HepG2 (cell line): Measurements from ENCODE around the gene TULP3. TPM values are rescaled to one million over a fixed set of nuclear protein-coding genes. Genes with fewer than 3 reads are reported as not detected.
A peak's percentile ranks its signal among the peaks of the same experiment; 100 is the strongest.

Experiments used
- ARID4A ChIP-seq: sonication (generic); formaldehyde crosslinking; IDR thresholded peaks from 2 replicates; pipeline ENCODE4 v1.5.0; 2020; ENCODE audit warnings: mild to moderate bottlenecking, missing genetic modification reagents, borderline replicate concordance
- EEA1 ChIP-seq: sonication (generic); formaldehyde crosslinking; IDR thresholded peaks from 2 replicates; pipeline ENCODE4 v1.5.1; 2020; ENCODE audit warnings: mild to moderate bottlenecking, missing genetic modification reagents, borderline replicate concordance
- HNF4A ChIP-seq: sonication (generic); formaldehyde crosslinking; IDR thresholded peaks from 2 replicates; pipeline ENCODE4 v1.4.0; 2020; ENCODE audit warnings: missing genetic modification reagents
- LCORL ChIP-seq, 2 experiments: fragments of 450-650 bp in 1 of 2; sonication (generic) in 1 of 2; formaldehyde crosslinking in 1 of 2; IDR thresholded peaks; 2 replicates each; pipeline versions ENCODE4 v1.5.0 to v1.6.1; 2017 to 2020; ENCODE audit warnings: antibody characterized with exemption in 1 of 2, missing genetic modification reagents in 1 of 2
- MTA3 ChIP-seq: sonication (generic); formaldehyde crosslinking; IDR thresholded peaks from 2 replicates; pipeline ENCODE4 v1.4.0; 2020; ENCODE audit warnings: missing genetic modification reagents
- PRPF4 ChIP-seq: fragments of 200-400 bp; formaldehyde crosslinking; IDR thresholded peaks from 2 replicates; pipeline ENCODE4 v1.6.1; 2016; ENCODE audit warnings: low read length, low read depth; ENCODE audit not compliant: poor library complexity, severe bottlenecking
- RCOR2 ChIP-seq: IDR thresholded peaks from 2 replicates; pipeline ENCODE4 v1.6.1; 2016; ENCODE audit warnings: missing biosample characterization, missing genetic modification reagents
- SOX13 ChIP-seq, 3 experiments: fragments of 450-650 bp in 1 of 3; sonication (generic) in 1 of 3; formaldehyde crosslinking in 1 of 3; IDR thresholded peaks in 2 of 3; conservative IDR thresholded peaks in 1 of 3; 2 replicates each; pipeline versions ENCODE4 v1.5.0 to v1.6.1; 2016 to 2020; ENCODE audit warnings: antibody characterized with exemption in 1 of 3, mild to moderate bottlenecking in 1 of 3, missing compliant biosample characterization in 1 of 3, missing genetic modification reagents in 1 of 3, moderate library complexity in 1 of 3
- ZNF142 ChIP-seq: sonication (generic); formaldehyde crosslinking; IDR thresholded peaks from 2 replicates; pipeline ENCODE4 v1.4.0; 2020; ENCODE audit warnings: missing genetic modification reagents
- ZNF383 ChIP-seq: sonication (generic); formaldehyde crosslinking; IDR thresholded peaks from 2 replicates; pipeline ENCODE4 v1.4.0; 2020; ENCODE audit warnings: missing genetic modification reagents, mild to moderate bottlenecking, borderline replicate concordance
- ZNF510 ChIP-seq: sonication (generic); formaldehyde crosslinking; IDR thresholded peaks from 2 replicates; pipeline ENCODE4 v1.4.0; 2020; ENCODE audit warnings: low read depth, mild to moderate bottlenecking, missing genetic modification reagents
- ZNF777 ChIP-seq: sonication (generic); formaldehyde crosslinking; IDR thresholded peaks from 2 replicates; pipeline ENCODE4 v1.4.0; 2020; ENCODE audit warnings: missing genetic modification reagents
- ZNF879 ChIP-seq: sonication (generic); formaldehyde crosslinking; IDR thresholded peaks from 2 replicates; pipeline ENCODE4 v1.8.1; 2023; ENCODE audit warnings: missing genetic modification reagents
- polyA plus RNA-seq, 8 experiments: library from polyadenylated mRNA; depleted of rRNA in 3 of 8; stranded (reverse) in 7 of 8; unstranded in 1 of 8; fragments of >200 nt; fragmentation: Illumina TruSeq in 4 of 8; extraction: Trizol in 4 of 8; gene quantifications; 2 replicates each; pipeline versions ENCODE4 v1.2.1 to v1.2.3, GENCODE V29; 2011 to 2016; ENCODE audit warnings: low read depth in 4 of 8, missing spikeins in 1 of 8, mixed read lengths in 1 of 8; ENCODE audit not compliant: insufficient read depth in 1 of 8
- total RNA-seq, 5 experiments: library from RNA; depleted of rRNA; stranded (reverse); fragments of >200 nt; fragmentation: Illumina TruSeq; extraction: Trizol; gene quantifications; 2 replicates each; pipeline ENCODE4 v1.2.3, GENCODE V29; 2016; ENCODE audit warnings: low read depth in 1 of 5
- TF ChIP-seq, protein P1 (sequence below): IDR thresholded peaks from 2 replicates; pipeline ENCODE4 v1.4.0; 2020; ENCODE audit warnings: mild to moderate bottlenecking, missing genetic modification reagents

Gene TULP3
- total and polyA plus RNA-seq, 2 of the 13 experiments (the other 11 are each of a cell fraction or from before 2014, with no cell fraction given): 11.2 to 13.2 TPM

- peak; percentile 20; the same call in 1 of the 2 replicates for TF ChIP-seq ARID4A
- TF ChIP-seq LCORL (IDR thresholded peaks at IDR 0.05): no peak
- peak; percentile 70 for TF ChIP-seq LCORL (CRISPR knock-in tag; IDR thresholded peaks at IDR 0.05)
- no peak for TF ChIP-seq ZNF777 (CRISPR knock-in tag)
- TF ChIP-seq RCOR2 (CRISPR knock-in tag): no peak
- TF ChIP-seq ZNF879 (CRISPR knock-in tag): no peak
- TF ChIP-seq MTA3 (CRISPR knock-in tag): no peak
- no peak for TF ChIP-seq EEA1 (CRISPR knock-in tag)
- TF ChIP-seq PRPF4: no peak
- peak; percentile 86 for TF ChIP-seq HNF4A
- TF ChIP-seq ZNF142 (CRISPR knock-in tag): no peak
- TF ChIP-seq ZNF510 (CRISPR knock-in tag): no peak
- TF ChIP-seq SOX13 (IDR thresholded peaks at IDR 0.05): no peak
- TF ChIP-seq SOX13 (CRISPR knock-in tag; conservative IDR thresholded peaks at IDR 0.05 in 1 of 2, IDR thresholded peaks at IDR 0.05 in 1 of 2): peak in 1 of 2 experiments; percentile 15; a peak in 1 of 4 replicates
- TF ChIP-seq, protein P1, sequence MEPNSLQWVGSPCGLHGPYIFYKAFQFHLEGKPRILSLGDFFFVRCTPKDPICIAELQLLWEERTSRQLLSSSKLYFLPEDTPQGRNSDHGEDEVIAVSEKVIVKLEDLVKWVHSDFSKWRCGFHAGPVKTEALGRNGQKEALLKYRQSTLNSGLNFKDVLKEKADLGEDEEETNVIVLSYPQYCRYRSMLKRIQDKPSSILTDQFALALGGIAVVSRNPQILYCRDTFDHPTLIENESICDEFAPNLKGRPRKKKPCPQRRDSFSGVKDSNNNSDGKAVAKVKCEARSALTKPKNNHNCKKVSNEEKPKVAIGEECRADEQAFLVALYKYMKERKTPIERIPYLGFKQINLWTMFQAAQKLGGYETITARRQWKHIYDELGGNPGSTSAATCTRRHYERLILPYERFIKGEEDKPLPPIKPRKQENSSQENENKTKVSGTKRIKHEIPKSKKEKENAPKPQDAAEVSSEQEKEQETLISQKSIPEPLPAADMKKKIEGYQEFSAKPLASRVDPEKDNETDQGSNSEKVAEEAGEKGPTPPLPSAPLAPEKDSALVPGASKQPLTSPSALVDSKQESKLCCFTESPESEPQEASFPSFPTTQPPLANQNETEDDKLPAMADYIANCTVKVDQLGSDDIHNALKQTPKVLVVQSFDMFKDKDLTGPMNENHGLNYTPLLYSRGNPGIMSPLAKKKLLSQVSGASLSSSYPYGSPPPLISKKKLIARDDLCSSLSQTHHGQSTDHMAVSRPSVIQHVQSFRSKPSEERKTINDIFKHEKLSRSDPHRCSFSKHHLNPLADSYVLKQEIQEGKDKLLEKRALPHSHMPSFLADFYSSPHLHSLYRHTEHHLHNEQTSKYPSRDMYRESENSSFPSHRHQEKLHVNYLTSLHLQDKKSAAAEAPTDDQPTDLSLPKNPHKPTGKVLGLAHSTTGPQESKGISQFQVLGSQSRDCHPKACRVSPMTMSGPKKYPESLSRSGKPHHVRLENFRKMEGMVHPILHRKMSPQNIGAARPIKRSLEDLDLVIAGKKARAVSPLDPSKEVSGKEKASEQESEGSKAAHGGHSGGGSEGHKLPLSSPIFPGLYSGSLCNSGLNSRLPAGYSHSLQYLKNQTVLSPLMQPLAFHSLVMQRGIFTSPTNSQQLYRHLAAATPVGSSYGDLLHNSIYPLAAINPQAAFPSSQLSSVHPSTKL: peak; percentile 52; the same call in 1 of the 2 replicates
- no peak for TF ChIP-seq ZNF383 (CRISPR knock-in tag)
Measured at GRCh38 chr12:2967651-2968050, 77.0 kb downstream of the TULP3 start (continued).
